HepG2 (cell line): ENCODE results near the gene CD164L2. TPM values are rescaled to one million over a fixed set of nuclear protein-coding genes. Genes with fewer than 3 reads are reported as not detected.
A peak's percentile ranks its signal among the peaks of the same experiment; 100 is the strongest.

Source experiments
- DDIT3 ChIP-seq: sonication (generic); formaldehyde crosslinking; IDR thresholded peaks from 2 replicates; pipeline ENCODE4 v1.4.0; 2020; ENCODE audit warnings: mild to moderate bottlenecking, missing genetic modification reagents
- ISX ChIP-seq: sonication (generic); formaldehyde crosslinking; conservative IDR thresholded peaks from 2 replicates; pipeline ENCODE4 v1.5.0; 2020; ENCODE audit warnings: missing genetic modification reagents
- KDM5A ChIP-seq: fragments of 200-600 bp; sonication (generic); IDR thresholded peaks from 2 replicates; pipeline ENCODE4 v1.7.0; 2018; ENCODE audit warnings: antibody characterized with exemption, mild to moderate bottlenecking, low read length, borderline replicate concordance
- KDM5B ChIP-seq: sonication (generic); formaldehyde crosslinking; IDR thresholded peaks from 2 replicates; pipeline ENCODE4 v1.4.0; 2020; ENCODE audit warnings: missing genetic modification reagents, mild to moderate bottlenecking, borderline replicate concordance
- MATR3 ChIP-seq: sonication (generic); formaldehyde crosslinking; IDR thresholded peaks from 2 replicates; pipeline ENCODE4 v1.4.0; 2020; ENCODE audit warnings: missing genetic modification reagents
- NFKB2 ChIP-seq: sonication (generic); formaldehyde crosslinking; IDR thresholded peaks from 2 replicates; pipeline ENCODE4 v1.4.0; 2020; ENCODE audit warnings: missing genetic modification reagents, borderline replicate concordance
- NR2F2 ChIP-seq: IDR thresholded peaks from 2 replicates; pipeline ENCODE4 v1.6.1; 2012; ENCODE audit warnings: low read depth, inconsistent platforms, borderline replicate concordance
- TBP ChIP-seq: sonication (generic); formaldehyde crosslinking; IDR thresholded peaks from 2 replicates; pipeline ENCODE4 v1.5.0; 2020; ENCODE audit warnings: missing genetic modification reagents
- XBP1 ChIP-seq: sonication (generic); formaldehyde crosslinking; IDR thresholded peaks from 2 replicates; pipeline ENCODE4 v1.5.0; 2020; ENCODE audit warnings: missing genetic modification reagents
- ZBTB3 ChIP-seq: sonication (generic); formaldehyde crosslinking; IDR thresholded peaks from 2 replicates; pipeline ENCODE4 v1.4.0; 2020; ENCODE audit warnings: low read depth, mild to moderate bottlenecking, moderate library complexity, missing genetic modification reagents, borderline replicate concordance
- ZFP41 ChIP-seq: sonication (generic); formaldehyde crosslinking; IDR thresholded peaks from 2 replicates; pipeline ENCODE4 v1.4.0; 2020; ENCODE audit warnings: mild to moderate bottlenecking, missing genetic modification reagents, borderline replicate concordance
- ZNF12 ChIP-seq: sonication (generic); formaldehyde crosslinking; IDR thresholded peaks from 2 replicates; pipeline ENCODE4 v1.5.0; 2020; ENCODE audit warnings: missing genetic modification reagents
- ZNF343 ChIP-seq: sonication (generic); formaldehyde crosslinking; IDR thresholded peaks from 2 replicates; pipeline ENCODE4 v1.4.0; 2020; ENCODE audit warnings: mild to moderate bottlenecking, missing genetic modification reagents
- ZNF569 ChIP-seq: sonication (generic); formaldehyde crosslinking; IDR thresholded peaks from 2 replicates; pipeline ENCODE4 v1.5.0; 2020; ENCODE audit warnings: mild to moderate bottlenecking, missing genetic modification reagents, moderate library complexity, borderline replicate concordance
- ZNF776 ChIP-seq: sonication (generic); formaldehyde crosslinking; IDR thresholded peaks from 2 replicates; pipeline ENCODE4 v1.4.0; 2020; ENCODE audit warnings: mild to moderate bottlenecking, missing genetic modification reagents
- ZNF782 ChIP-seq: sonication (generic); formaldehyde crosslinking; IDR thresholded peaks from 2 replicates; pipeline ENCODE4 v1.4.0; 2020; ENCODE audit warnings: missing genetic modification reagents, mild to moderate bottlenecking, borderline replicate concordance
- polyA plus RNA-seq, 8 experiments: library from polyadenylated mRNA; depleted of rRNA in 3 of 8; stranded (reverse) in 7 of 8; unstranded in 1 of 8; fragments of >200 nt; fragmentation: Illumina TruSeq in 4 of 8; extraction: Trizol in 4 of 8; gene quantifications; 2 replicates each; pipeline versions ENCODE4 v1.2.1 to v1.2.3, GENCODE V29; 2011 to 2016; ENCODE audit warnings: low read depth in 4 of 8, missing spikeins in 1 of 8, mixed read lengths in 1 of 8; ENCODE audit not compliant: insufficient read depth in 1 of 8
- total RNA-seq, 5 experiments: library from RNA; depleted of rRNA; stranded (reverse); fragments of >200 nt; fragmentation: Illumina TruSeq; extraction: Trizol; gene quantifications; 2 replicates each; pipeline ENCODE4 v1.2.3, GENCODE V29; 2016; ENCODE audit warnings: low read depth in 1 of 5
- TF ChIP-seq, protein P1 (sequence below): sonication (generic); formaldehyde crosslinking; IDR thresholded peaks from 2 replicates; pipeline ENCODE4 v1.8.0; 2022; ENCODE audit warnings: mild to moderate bottlenecking, missing genetic modification reagents, moderate library complexity
- TF ChIP-seq, protein P2 (sequence below): sonication (generic); formaldehyde crosslinking; IDR thresholded peaks from 2 replicates; pipeline ENCODE4 v1.4.0; 2020; ENCODE audit warnings: mild to moderate bottlenecking, missing genetic modification reagents
- TF ChIP-seq, protein P3 (sequence below): sonication (generic); formaldehyde crosslinking; conservative IDR thresholded peaks from 2 replicates; pipeline ENCODE4 v1.8.0; 2022; ENCODE audit warnings: missing genetic modification reagents
- TF ChIP-seq, protein P4 (sequence below): sonication (generic); formaldehyde crosslinking; IDR thresholded peaks from 2 replicates; pipeline ENCODE4 v1.5.1; 2020; ENCODE audit warnings: mild to moderate bottlenecking, moderate library complexity, missing genetic modification reagents
- TF ChIP-seq, protein P5 (sequence below): IDR thresholded peaks from 2 replicates; pipeline ENCODE4 v1.6.1; 2016; ENCODE audit warnings: low read depth

Gene CD164L2
- total and polyA plus RNA-seq, 2 of the 13 experiments (the other 11 are each of a cell fraction or from before 2014, with no cell fraction given) = not detected

- TF ChIP-seq, protein P1, sequence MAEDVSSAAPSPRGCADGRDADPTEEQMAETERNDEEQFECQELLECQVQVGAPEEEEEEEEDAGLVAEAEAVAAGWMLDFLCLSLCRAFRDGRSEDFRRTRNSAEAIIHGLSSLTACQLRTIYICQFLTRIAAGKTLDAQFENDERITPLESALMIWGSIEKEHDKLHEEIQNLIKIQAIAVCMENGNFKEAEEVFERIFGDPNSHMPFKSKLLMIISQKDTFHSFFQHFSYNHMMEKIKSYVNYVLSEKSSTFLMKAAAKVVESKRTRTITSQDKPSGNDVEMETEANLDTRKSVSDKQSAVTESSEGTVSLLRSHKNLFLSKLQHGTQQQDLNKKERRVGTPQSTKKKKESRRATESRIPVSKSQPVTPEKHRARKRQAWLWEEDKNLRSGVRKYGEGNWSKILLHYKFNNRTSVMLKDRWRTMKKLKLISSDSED (CRISPR knock-in tag) = no peak
- TF ChIP-seq ZNF782 = no peak
- no peak for TF ChIP-seq TBP (CRISPR knock-in tag)
- no peak for TF ChIP-seq ISX
- no peak for TF ChIP-seq NFKB2 (CRISPR knock-in tag)
- TF ChIP-seq, protein P2, sequence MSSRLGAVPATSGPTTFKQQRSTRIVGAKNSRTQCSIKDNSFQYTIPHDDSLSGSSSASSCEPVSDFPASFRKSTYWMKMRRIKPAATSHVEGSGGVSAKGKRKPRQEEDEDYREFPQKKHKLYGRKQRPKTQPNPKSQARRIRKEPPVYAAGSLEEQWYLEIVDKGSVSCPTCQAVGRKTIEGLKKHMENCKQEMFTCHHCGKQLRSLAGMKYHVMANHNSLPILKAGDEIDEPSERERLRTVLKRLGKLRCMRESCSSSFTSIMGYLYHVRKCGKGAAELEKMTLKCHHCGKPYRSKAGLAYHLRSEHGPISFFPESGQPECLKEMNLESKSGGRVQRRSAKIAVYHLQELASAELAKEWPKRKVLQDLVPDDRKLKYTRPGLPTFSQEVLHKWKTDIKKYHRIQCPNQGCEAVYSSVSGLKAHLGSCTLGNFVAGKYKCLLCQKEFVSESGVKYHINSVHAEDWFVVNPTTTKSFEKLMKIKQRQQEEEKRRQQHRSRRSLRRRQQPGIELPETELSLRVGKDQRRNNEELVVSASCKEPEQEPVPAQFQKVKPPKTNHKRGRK (CRISPR knock-in tag) = no peak
- no peak for TF ChIP-seq ZNF343
- TF ChIP-seq, protein P3, sequence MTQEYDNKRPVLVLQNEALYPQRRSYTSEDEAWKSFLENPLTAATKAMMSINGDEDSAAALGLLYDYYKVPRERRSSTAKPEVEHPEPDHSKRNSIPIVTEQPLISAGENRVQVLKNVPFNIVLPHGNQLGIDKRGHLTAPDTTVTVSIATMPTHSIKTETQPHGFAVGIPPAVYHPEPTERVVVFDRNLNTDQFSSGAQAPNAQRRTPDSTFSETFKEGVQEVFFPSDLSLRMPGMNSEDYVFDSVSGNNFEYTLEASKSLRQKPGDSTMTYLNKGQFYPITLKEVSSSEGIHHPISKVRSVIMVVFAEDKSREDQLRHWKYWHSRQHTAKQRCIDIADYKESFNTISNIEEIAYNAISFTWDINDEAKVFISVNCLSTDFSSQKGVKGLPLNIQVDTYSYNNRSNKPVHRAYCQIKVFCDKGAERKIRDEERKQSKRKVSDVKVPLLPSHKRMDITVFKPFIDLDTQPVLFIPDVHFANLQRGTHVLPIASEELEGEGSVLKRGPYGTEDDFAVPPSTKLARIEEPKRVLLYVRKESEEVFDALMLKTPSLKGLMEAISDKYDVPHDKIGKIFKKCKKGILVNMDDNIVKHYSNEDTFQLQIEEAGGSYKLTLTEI (CRISPR knock-in tag) = no peak
- TF ChIP-seq, protein P4, sequence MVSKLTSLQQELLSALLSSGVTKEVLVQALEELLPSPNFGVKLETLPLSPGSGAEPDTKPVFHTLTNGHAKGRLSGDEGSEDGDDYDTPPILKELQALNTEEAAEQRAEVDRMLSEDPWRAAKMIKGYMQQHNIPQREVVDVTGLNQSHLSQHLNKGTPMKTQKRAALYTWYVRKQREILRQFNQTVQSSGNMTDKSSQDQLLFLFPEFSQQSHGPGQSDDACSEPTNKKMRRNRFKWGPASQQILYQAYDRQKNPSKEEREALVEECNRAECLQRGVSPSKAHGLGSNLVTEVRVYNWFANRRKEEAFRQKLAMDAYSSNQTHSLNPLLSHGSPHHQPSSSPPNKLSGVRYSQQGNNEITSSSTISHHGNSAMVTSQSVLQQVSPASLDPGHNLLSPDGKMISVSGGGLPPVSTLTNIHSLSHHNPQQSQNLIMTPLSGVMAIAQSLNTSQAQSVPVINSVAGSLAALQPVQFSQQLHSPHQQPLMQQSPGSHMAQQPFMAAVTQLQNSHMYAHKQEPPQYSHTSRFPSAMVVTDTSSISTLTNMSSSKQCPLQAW (CRISPR knock-in tag) = 0 out of 2 replicates have a peak, but pooled peaks have one; percentile 35
- TF ChIP-seq ZNF12 (CRISPR knock-in tag) = no peak
- TF ChIP-seq ZFP41 (CRISPR knock-in tag) = no peak
- no peak for TF ChIP-seq KDM5A
- TF ChIP-seq ZNF776 = 0 out of 2 replicates have a peak, but pooled peaks have one; percentile 31
- TF ChIP-seq DDIT3 (CRISPR knock-in tag) = no peak
- no peak for TF ChIP-seq XBP1
- peak; percentile 34; the same call in 1 of the 2 replicates for TF ChIP-seq NR2F2
- no peak for TF ChIP-seq ZNF569
- TF ChIP-seq ZBTB3 (CRISPR knock-in tag) = no peak
- no peak for TF ChIP-seq MATR3 (CRISPR knock-in tag)
- TF ChIP-seq KDM5B (CRISPR knock-in tag) = peak; percentile 66
- TF ChIP-seq, protein P5, sequence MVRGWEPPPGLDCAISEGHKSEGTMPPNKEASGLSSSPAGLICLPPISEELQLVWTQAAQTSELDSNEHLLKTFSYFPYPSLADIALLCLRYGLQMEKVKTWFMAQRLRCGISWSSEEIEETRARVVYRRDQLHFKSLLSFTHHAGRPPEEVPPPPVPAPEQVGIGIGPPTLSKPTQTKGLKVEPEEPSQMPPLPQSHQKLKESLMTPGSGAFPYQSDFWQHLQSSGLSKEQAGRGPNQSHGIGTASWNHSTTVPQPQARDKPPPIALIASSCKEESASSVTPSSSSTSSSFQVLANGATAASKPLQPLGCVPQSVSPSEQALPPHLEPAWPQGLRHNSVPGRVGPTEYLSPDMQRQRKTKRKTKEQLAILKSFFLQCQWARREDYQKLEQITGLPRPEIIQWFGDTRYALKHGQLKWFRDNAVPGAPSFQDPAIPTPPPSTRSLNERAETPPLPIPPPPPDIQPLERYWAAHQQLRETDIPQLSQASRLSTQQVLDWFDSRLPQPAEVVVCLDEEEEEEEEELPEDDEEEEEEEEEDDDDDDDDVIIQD (CRISPR knock-in tag) = no peak
These were observed 34.0 kb downstream of the CD164L2 start (continued) for GRCh38 chr1:27348861-27349783.
